HG03045 (cell line): ENCODE measurements around the gene MED12L.

Source experiments
- ATAC-seq: cut with Tn5 transposase; IDR thresholded peaks from one replicate; pipeline ENCODE4 v1.9.1; 2021; ENCODE audit warnings: mild to moderate bottlenecking, moderate library complexity; ENCODE audit not compliant: unreplicated experiment

The MED12L gene

GRCh38 chr3:151087648-151088047, 2.2 kb downstream of the MED12L start:
- no peak for ATAC-seq

GRCh38 chr3:151091685-151092345, 6.4 kb downstream of the MED12L start:
- no peak for ATAC-seq

DNA sequence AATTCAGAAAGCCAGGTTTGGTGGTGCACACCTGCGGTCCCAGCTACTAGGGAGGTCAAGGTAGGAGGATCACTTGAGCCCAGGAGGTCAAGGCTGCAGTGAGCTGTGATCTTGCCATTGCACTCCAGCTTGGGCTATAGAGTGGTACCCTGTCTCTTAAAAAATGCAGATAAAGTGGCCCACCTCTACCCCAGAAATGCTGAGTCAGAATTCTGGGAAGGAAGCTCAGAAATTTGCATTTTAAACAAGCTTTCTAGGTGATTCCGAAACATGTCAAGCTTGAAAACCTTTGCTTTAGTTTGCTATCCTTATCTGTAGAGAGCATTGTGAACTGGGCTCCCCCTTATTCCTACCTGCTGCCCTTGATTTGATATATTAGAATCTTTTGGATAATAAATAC, 7.7 kb downstream of the MED12L start:
- ATAC-seq = no peak

GRCh38 chr3:151093905-151094304, 8.4 kb downstream of the MED12L start:
- no peak for ATAC-seq

- no peak for ATAC-seq
Measured at GRCh38 chr3:151096716-151097115, 11.3 kb downstream of the MED12L start.

DNA sequence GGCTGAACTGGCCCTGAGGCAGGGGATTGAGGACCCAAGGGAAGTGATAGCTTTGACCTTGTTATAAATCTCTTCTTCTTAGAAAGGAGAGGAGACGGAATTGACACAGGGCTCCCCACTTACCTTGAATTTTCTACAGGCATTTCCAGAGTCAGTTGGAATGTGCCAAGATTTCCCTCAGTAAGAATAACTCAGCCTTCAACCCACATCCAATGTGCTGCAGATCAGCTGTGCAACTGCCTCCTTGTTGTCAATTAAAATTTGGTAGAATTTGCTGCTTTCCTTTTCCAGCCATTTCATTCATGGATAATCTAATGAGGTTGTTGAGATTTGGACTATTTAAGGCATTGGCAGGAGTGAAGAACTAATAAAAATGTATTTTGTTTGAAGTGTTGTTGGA, 14.6 kb downstream of the MED12L start:
- no peak for ATAC-seq

- ATAC-seq = no peak
Measured at GRCh38 chr3:151101270-151101969, 16.0 kb downstream of the MED12L start.

GRCh38 chr3:151106311-151106710, 20.8 kb downstream of the MED12L start:
- no peak for ATAC-seq

DNA sequence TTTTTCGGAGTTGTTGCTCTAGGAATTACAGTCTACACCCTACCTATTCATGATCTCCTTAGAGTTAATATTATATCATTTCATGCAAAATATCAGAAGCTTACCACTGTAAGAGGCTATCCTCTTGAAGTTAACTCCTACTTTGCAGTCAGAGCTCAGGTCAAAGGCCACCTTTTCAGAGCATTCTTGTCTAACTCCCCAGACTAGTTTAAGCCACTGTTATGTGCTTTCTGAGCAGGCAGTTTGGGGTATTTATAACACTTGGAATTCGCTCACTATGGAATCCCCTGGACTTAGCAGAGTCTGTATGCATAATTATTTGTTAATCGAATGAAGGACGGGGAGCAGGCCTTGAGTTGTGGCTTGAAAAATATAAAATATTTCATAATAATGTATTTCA, 21.7 kb downstream of the MED12L start:
- no peak for ATAC-seq

- no peak for ATAC-seq
Measured at GRCh38 chr3:151107701-151108100, 22.2 kb downstream of the MED12L start.

DNA sequence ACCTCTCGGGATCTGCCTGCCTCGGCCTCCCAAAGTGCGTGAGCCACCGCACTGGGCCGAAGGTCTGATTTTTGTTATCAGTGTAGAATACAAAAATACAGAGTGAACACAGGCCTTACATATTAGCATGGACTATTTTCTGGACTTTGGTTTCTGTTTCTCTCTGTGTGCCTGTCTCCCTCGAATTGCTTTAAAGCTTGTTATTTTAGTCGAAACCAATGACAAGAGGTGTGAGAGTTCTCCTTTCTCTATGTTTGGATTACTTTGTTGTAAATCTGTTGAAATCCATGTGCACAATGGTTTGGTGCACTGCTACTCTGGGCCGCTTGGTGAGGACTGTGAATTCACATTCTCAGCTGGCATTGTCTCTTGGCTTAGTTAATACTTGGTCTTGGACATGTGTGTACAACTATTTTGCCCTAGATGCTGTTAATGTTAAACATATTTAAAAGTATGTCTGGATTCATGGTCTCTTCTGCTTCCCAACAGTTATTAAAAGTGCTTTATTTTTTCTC, 23.9 kb downstream of the MED12L start:
- no peak for ATAC-seq

- ATAC-seq = no peak
Measured at GRCh38 chr3:151112731-151113130, 27.3 kb downstream of the MED12L start.

GRCh38 chr3:151113343-151113742, 27.9 kb downstream of the MED12L start:
- no peak for ATAC-seq

DNA sequence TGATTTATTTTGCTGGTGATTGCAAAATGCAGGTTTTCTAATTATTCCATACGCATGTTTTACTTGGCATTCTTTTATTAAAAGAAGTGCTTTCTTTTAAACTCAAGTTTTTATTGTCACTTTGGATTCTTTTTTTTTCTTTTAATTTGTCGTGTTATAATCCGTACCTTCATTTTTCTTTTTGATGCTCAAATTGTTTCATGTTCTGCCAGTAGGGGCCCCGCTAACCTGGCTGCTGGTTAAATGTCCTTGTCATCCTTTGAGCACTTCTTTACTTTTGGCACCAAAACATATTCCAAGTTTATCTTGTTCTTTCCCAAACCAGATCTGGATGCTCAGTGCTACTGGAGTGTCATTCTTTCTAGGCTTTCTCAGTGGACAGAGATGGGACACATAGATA, 31.6 kb downstream of the MED12L start:
- no peak for ATAC-seq

GRCh38 chr3:151119188-151119587, 33.7 kb downstream of the MED12L start:
- no peak for ATAC-seq

DNA sequence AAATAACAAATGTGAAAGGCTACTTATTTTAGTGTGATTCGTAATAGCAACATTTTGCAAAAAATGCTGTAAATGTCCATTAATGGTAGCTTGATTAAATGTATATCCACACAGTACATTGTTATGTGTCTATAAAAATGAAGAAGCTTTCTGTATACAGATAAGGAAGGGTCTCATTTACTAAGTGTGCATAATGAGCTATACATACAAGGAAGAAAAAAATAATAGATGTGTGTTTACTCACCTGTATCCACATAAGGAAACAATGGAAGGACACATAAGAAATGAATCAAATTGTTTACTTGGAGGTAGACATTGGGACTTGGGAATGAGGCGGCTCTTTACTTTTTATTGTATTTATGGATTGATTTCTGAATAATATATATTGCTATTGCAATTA, 34.9 kb downstream of the MED12L start:
- no peak for ATAC-seq

- no peak for ATAC-seq
Measured at GRCh38 chr3:151121016-151121415, 35.6 kb downstream of the MED12L start.

DNA sequence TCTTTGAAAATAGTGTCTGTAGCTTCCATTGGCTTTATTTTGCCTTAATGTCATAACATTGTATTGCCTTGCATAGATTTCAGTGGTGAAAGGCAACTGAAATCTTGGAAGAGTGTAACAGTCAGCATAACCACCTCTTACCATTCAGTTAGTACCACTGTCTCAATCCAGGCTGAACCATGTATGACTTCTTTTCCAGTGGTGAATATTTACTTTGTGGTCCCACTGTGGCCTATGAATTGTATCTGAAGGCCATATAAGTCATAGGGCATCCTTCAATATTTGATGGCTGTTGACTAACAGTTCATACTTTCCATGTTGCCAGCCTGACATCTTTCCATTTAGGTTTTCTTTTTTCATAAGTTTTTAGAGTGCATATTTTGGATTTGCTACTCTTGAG, 38.4 kb downstream of the MED12L start:
- no peak for ATAC-seq

GRCh38 chr3:151124476-151124875, 39.0 kb downstream of the MED12L start:
- ATAC-seq = no peak

DNA sequence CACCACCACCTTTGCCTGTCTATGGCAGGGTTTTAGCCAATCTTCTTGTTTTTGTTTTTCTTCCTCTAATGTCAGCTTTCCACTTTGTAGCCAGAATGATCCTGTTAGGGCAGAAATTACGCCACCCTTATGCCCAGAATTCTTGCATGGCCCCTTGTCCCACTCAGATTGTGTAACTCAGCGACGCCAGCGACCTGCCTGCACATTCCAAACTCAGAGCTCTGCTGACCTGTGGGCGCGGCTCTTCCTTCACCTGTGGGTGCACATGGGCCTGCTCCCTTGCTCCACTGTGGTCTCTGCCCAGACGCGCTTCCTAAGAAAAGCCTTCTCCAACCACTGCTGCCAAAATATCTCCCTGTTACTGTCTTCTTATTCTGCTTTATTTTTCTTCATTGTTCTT, 45.0 kb downstream of the MED12L start:
- ATAC-seq = no peak

GRCh38 chr3:151133175-151133574, 47.7 kb downstream of the MED12L start:
- no peak for ATAC-seq

GRCh38 chr3:151133917-151134450, 48.5 kb downstream of the MED12L start:
- no peak for ATAC-seq
